ENCODE results near the gene RNF130. TPM values are rescaled to one million over a fixed set of nuclear protein-coding genes. Genes with fewer than 3 reads are reported as not detected.
"Not testable (repeated sequence)": the region's sequence is repeated elsewhere in the genome, so short reads cannot be mapped to it uniquely, and the experiment has no call there.

The RNF130 gene
- polyA plus RNA-seq, 1 donor, result 69.9 TPM

DNA sequence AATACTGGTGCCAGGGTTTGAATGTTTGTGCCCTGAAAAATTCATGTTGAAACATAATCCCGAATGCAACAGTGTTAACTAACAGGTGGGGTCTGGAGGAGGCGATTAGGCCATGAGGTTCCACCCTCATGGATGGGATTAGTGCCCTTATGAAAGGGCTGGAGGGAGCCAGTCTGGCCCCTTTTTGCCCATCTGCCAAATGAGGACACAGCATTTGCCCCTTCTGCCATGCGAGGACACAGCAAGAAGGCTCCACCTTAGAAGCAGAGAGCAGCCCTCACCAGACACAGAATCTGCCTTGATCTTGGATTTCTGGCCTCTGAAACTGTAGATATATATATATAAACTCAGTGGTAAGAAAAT, 32.6 kb upstream of the RNF130 start:
- DNase-seq, result no peak

DNA sequence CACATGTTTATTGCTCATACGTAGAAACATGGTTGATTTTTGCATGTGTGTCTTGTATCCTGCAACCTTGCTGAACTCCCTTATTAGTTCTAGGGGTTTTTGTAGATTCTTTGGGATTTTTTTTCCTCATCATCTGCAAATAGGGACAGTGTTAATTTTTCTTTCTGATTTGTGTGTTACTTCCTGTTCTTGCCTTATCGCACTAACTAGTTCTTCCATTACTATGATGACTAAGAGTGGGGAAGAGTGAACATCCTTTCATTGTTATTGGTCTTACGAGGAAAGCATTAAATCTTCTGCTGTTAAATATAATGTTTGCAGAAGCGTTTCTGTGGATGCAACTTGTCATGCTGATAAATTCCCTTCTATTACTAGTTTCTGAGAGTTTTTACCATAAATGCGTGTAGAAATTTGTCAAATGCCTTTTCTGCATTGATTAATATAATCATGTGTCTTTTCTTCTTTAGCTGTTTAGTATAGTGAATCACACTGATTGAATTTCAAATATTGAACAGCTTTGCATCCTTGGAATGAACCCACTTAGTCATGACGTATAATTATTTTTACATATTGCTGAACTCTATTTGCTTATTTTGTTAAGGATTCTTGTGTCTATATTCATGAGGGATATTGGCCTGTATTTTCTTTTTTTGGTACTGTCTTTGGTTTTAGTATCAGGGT, 32.1 kb upstream of the RNF130 start:
- DNase-seq, result no peak

DNA sequence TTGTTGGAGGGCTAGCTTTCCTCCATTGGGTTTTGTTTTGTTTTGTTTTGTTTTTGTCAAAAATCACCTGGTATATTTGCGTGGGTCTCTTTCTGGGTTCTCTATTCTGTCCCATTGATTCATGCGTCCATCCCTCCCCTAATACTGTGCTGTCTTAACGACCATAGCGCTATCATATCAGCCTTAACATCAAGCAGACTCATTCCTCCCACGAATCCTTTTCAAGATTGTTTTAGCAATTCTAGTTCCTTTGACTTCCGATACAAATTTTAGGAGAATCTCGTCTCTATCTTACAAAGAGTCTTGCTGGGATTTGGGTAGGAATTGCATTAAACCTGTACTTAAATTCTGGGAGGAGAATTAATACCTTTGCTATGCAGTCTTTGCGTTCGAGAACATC, 31.1 kb upstream of the RNF130 start:
- DNase-seq, result no peak

DNA sequence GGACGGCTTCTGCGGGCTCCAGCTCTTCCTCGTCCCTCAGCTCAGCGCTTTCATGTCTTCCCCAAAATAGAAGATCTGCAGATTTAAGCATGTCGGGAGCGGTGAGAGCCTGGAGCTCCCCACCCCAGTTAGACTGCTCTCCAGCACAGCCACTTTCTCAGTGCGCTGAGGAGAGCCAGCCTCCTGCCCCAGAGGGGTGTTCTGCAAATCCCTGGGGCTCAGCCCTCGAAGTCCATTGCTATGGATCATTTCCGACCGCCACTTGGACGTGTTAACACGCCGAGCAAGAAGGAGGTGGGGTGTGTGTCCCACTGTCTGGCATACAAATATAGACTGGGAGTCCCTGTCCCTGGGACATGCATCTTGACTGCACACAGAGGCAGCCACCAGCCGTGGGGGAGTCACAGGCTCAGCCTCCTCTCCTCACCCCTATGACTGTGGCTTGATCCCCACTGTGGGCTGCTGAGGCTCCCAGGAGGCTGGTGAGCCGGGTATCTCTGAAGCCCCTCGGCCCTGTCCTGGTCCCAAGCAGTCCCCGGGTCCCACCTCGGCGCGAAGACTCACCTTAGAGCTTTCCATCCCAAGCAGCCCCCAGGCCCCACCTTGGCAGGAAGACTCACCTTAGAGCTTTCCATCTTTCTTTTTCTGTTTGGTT, 30.0 kb upstream of the RNF130 start:
- DNase-seq, result no peak

DNA sequence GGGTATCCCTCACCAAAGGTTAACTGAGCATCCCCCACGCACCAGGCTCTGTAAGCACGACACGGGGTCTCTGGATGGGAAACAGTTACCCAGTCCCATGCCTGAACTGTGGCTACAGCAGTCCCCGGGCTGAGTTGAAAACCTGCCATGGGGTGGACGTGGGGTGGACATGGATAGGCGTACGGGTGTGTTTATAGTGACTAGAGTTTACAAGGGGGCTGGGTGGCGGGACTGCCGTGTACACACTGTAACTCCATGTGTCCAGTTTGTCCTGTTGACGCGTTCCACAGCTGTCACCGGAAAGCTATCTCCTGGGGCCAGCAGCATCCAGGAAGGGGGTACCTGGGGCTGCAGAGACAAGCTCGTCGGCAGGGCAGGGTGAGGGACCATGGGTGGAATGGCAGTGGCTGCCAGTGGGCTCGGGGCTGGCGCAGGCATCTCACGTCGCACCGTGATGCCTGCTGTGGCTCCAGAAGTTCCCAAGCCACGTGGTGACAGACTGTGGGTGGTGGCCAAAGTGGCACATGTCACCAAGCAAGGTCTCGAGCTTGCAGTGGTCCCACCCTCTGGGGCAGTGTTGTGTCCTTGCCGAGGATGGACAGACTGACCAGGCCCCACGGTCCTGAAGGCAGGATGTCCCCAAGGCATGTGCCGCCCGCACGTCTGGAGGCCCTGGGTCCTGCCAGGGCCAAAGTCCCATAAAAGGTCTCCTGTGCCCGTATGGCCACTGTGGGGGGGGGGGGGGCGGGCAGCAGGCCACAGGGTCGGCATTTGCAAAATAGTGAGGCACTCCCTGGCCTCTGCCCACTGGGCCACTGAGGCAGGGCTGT, 29.3 kb upstream of the RNF130 start:
- no peak for DNase-seq

DNA sequence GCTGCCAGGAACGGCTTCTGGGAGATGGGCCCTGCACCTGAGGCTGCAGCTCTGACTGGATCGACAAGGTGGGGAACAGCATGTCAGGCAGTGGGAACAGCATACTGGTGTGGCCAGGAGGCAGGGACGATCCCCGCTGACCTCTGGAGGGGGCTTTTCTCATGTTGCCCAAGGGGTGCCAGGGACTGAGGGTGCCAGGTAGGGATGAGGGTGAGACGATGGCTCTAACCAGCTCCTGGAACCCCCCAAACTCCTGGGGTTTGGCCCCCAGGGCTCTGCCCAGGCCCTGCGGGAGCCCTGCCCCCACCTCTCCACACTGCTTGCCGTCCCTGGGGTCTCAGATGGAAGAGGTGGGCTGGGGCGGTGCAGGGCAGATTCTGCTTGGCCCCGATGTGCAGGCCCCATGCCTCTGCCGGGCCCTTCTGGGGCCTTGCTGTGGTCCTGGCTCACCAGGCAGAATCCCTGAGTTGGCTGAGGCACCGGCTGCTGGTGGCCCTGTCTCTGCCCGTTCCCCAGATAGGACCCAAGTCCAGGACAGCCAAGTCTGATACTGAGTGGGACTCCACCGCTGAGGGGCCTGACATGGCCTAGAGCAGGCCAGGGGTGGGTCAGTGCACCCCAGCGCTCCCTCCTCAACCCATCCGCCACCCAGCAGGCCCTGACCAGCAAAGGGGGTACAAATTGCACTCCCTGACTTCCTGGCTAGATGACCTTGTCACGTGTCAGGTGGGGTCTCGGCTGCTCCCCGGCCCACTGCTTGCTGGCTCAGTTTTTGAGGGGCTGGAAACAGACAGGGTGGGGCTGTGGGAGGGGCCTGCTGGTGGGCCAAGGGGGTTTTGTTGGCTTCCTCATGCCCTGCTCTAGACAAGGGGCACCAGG, 28.4 kb upstream of the RNF130 start:
- DNase-seq, result no peak

DNA sequence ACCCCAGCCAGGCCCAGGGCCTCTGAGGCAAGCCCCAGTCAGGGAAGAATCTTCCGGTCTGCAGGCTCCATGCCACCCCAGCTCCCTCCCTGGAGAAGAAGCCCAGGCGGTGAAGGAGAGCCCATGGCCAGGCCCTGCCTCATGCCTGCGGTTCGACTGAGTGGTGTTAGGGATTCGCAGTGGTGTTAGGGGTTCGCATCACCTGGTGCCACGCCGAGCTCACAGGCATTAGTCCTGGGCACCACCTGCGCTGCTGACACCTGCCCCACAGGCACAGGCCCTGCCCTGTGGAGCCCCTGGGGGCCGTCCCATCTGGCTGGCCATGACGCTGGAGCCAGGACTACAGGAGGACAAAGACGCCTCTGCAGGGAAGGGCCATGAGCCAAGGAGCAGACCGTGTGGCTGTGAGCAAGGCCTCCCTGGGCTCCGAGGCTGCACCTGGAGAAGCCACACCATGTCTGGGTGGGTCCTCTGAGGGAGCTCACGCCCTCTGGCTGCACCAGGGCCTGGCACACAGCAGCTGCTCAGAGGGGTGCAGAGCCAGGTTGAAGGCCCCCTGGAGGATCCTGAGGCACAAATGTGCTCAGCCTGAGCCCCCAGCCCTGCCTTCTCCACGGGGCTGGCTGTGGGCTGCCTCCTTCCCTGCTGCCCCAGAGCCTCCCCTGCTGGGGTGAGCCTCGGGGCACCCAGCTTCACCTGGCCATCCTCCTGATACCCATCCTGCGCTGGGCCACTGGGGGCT, 27.6 kb upstream of the RNF130 start:
- no peak for DNase-seq

DNA sequence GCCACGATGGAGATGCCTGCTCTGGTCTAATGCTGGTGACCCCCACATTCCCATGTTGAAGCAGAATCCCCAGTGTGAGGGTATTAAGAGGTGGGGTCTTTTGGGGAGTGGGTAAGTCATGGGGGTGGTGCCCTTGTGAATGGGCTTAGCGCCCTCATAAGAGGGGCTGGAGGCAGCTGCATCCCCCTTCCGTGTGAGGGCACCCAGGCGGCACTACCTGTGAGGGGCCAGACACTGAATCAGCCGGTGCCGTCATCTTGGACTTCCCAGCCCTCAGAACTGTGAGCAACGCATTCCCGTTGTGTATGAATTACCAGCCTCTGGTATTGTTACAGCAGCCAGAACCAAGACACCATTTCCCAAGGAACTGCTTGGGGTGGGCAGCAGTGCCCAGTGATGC, 27.0 kb upstream of the RNF130 start:
- no peak for DNase-seq

DNA sequence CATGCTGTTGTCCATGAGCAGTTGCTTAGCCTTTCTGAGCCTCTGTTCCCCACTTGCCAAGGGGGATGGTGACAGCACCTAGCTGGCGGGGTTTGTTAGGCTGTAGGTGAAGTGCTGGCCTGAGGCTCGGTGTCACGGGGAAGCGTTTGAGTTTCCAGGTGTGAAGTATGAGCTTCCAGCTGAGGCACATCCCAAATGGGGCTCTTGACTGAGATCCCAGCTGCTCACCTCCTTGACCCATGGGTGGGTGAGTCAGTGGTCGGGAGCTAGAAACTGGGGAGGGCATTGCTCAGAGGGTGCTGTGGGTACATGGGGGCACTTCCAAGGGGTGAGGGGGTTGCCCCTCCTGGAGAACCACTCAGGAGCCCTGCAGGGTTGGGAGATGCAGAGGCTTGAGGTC, 26.4 kb upstream of the RNF130 start:
- DNase-seq, result no peak

DNA sequence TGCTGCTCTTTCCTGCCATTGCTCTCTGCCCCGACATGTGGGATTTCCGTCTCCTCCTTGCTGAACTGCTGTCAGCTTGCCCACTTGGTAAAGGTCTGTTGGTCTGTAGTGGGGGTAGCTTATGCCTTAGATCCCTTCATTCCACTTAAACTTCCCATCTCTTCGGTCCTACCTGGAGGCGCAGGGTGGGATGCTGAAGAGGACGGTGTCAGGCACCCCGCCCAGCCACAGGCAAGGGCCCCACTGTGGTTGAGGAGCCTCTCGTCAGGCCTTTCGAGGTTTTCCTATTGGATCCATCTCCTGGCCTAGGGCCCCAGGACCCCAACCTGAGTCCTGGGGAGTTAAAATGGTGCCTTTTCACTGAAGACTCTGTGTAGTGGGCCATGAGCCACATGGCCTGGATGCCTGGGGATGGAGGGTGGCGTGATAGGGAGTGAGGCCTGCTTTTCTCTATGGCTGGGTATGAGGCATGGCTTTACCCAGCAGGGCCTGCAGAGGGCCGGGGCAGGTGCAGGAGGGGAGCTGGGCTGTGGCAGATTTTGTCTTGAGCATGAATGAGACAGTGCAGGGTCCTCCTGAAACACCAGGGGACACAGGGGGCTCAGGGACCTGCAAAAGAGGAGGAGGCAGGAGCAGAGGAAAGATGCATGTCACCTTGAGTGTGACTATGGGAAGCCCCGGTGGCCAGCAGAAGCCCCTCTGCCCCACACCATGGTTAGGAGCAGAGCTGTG, 25.8 kb upstream of the RNF130 start:
- DNase-seq, result no peak

DNA sequence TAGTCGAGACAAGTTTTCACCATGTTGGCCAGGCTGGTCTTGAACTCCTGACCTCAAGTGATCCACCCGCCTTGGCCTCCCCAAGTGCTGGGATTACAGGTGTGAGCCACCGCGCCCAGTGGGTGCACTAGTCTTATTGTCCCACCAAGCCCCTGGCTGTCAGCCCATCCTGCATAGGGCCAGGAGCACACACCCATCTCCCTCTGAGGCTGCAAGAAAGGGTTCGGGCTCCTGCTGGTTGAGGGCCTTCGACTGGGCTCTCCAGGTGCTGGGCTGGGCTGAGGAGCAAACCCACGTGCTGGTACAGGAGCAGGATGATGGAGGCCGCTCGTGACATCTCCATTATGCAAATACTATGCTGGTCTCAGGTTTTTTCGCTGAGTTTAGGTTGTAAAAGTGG, 25.1 kb upstream of the RNF130 start:
- no peak for DNase-seq

DNA sequence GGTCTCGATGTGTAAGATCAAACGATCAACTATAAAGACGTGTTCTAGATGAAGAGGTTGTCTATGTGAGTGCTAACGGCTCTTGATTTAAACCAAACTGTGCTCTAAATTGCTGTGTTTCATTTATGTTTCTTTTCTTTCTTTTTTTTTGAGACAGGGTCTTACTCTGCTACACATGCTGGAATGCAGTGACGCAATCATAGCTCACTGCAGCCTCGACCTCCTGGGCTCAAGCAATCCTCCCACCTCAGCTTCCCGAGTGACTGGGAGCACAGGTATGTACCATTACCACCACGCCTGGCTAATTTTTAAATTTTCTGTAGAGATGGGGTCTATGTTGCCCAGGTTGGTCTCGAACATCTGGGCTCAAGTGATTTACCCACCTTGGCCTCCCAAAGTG, 24.0 kb upstream of the RNF130 start:
- no peak for DNase-seq

DNA sequence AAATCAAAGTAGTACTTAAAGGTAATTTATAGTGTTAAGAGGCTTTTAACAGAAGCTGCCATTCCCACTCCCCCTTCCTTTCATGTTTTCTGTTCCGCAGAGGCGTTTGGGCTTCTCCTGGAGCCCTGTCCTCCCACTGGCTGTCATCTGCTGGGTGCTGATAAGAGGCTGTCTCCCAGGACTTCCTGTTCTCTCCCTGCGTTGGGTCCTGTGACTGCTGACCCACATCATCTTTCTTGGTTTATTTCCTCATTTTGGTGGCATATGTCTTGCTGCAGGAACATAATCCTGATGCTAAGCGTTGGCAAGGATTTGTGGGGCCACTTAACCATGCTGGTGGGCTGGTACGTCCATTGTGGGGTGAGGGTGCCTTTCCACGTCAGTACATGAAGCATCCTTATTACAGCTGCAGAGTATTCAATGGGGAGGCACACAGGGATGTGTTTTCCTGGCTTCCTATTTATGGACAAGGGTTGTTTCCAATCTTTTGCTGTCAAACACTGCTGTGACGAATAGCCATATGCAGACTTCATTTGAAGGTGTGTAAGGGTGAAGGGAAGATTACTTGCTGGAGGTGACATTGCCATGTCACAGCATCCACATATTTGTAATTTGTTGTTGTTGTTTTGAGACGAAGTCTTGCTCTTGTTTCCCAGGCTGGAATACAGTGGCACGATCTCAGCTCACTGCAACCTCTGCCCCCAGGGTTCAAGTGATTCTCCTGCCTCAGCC, 22.3 kb upstream of the RNF130 start:
- no peak for DNase-seq

DNA sequence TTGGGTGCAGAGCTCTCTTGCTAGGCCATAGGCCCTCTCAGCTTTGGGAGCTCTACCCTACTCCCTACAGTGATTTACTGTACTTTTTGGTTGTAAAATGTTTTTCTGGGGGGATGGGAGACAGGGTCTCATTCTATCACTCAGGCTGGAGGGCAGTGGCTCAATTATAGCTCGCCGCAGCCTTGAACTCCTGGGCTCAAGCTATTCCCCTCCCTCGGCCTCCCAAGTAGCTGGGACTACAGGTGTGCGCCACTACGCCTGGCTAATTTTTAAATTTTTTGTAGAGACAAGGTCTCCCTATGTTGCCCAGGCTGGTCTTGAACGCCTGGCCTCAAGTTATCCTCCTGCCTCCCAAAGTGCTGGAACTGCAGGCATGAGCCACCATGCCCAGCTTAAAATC, 21.7 kb upstream of the RNF130 start:
- DNase-seq, result no peak

DNA sequence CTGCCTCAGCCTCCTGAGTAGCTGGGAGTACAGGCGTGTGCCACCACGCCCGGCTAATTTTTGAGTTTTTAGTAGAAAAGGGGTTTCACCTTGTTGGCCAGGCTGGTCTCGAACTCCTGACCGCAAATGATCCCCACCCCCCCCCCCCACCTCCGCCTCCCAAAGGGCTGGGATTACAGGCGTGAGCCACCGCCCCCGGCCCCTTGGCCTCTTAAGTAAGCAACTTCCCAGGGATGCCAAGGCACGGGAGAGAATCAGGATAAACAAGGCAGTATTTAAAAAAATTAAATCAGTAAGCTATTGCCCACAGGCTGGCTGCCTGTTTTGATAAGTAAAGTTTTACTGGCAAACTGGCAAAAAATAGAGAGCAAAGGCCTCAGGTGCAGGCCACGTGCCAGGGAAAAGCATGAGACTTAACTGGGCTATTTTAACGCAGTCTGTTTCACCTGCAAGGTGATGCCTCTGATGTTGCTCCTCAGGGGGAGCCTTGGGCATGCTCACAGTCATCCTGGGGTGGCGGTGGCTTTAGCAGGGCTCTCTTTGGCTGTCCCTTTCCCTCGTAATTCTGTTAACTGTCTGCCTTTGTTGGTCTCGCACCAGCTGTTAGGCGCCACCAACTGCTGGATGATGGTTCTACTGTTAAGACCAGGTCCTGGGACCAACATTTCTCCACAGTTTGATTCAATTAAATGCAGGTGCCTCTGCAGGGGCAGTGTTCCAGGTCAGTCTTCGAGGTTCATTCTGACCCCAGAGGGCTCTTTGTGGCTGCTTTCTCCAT, 19.4 kb upstream of the RNF130 start:
- peak; percentile 60 for DNase-seq

DNA sequence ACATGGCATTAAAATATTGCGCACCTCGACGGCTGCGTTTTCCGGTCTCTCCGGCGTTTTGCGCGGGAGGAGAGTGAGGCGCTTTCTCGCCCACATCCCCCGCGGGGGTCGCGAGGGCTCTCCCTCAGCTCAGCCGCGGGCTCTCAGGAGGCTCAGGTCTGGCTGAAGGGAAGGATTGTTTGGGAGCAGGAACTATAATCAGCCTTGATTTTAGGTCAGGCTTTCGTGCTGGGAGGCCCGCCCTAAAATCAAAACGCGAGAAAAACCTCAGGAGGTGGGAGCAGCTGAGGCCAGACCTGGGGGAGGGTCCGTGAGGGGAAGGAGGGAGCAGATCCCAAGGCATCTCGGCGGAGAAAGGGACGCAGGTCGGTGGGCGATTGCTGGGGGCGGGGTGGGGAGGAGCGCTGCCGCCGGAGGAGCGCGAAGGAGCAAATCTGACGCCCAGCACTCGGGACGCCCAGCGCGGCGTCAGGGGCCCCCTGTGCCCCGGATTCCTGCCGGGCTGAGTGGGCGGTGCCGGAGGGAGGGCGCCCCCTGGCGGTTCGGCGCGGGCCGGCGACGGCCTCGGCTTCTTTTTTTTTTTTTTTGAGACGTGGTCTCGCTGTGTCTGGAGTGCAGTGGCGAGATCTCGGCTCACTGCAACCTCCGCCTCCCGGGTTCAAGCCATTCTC, 18.7 kb upstream of the RNF130 start:
- peak; percentile 78 for DNase-seq

DNA sequence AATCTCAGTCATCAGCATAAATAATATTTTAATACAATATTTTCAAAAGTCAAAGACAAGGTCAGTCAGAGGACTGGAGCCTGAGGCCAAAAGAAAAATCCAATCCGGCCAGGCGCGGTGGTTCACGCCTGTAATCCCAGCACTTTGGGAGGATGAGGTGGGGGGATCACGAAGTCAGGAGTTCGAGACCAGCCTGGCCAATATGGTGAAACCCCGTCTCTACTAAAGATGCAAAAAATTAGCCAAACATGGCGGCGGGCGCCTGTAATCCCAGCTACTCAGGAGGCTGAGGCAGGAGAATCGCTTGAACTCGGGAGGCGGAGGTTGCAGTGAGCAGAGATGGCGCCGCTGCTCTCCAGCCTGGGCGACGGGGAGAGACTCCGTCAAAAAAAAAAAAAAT, 18.1 kb upstream of the RNF130 start:
- DNase-seq, result not testable (repeated sequence)

DNA sequence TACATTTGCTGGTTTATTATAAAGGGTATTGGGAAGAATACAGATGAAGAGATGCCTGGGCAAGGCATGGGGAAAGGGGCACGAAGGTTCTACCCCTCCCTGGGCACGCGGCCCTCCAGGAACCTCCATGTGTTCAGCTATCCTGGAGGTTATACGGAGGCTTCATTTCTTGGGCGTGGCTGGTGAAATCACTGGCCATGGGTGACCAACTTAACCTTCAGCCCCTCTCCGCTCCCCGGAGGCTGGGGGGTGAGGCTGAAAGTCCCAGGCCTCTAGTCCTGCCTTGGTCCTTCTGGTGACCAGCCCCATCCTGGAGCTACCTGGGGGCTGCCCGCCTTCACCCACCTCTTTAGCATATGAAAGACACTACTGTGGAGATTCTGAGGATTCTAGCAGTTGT, 17.0 kb upstream of the RNF130 start:
- no peak for DNase-seq
